H9 (cell line): ENCODE results near the gene PREX1. TPM values are rescaled to one million over a fixed set of nuclear protein-coding genes. Genes with fewer than 3 reads are reported as not detected.

Source experiments
- DNase-seq: peaks from one replicate; pipeline ENCODE4 v3.0.0-alpha.2; 2017
- H2AFZ ChIP-seq: one replicate; pipeline ENCODE4 v1.6.1; 2013; ENCODE audit warnings: mild to moderate bottlenecking, low read length, control low read depth, moderate library complexity
- H2AK5ac ChIP-seq: 2 replicates; pipeline ENCODE4 v1.6.1; 2013; ENCODE audit warnings: low read length, control low read depth, mixed read lengths; ENCODE audit not compliant: insufficient read length
- H2BK120ac ChIP-seq: one replicate; pipeline ENCODE4 v1.6.1; 2013; ENCODE audit warnings: low read depth, mild to moderate bottlenecking, low read length, control low read depth, inconsistent platforms; ENCODE audit not compliant: poor library complexity, severe bottlenecking
- H2BK12ac ChIP-seq: 2 replicates; pipeline ENCODE4 v1.6.1; 2013; ENCODE audit warnings: low read length, control low read depth, mixed read lengths, low read depth; ENCODE audit not compliant: insufficient read length
- H2BK15ac ChIP-seq: 2 replicates; pipeline ENCODE4 v1.6.1; 2013; ENCODE audit warnings: low read depth, low read length, control low read depth
- H2BK20ac ChIP-seq: one replicate; pipeline ENCODE4 v1.6.1; 2013; ENCODE audit warnings: low read depth, mild to moderate bottlenecking, low read length, control low read depth, inconsistent platforms; ENCODE audit not compliant: poor library complexity, severe bottlenecking
- H2BK5ac ChIP-seq: 2 replicates; pipeline ENCODE4 v1.6.1; 2013; ENCODE audit warnings: low read length, control low read depth, mixed read lengths; ENCODE audit not compliant: insufficient read length
- H3K14ac ChIP-seq: 2 replicates; pipeline ENCODE4 v1.6.1; 2013; ENCODE audit warnings: low read length, control low read depth; ENCODE audit not compliant: insufficient read depth
- H3K18ac ChIP-seq: 2 replicates; pipeline ENCODE4 v1.6.1; 2013; ENCODE audit warnings: low read depth, mild to moderate bottlenecking, mixed read lengths, low read length, control low read depth; ENCODE audit not compliant: insufficient read length
- H3K23ac ChIP-seq: 2 replicates; pipeline ENCODE4 v1.6.1; 2013; ENCODE audit warnings: low read length, control low read depth, mixed read lengths, low read depth; ENCODE audit not compliant: insufficient read length
- H3K23me2 ChIP-seq: 2 replicates; pipeline ENCODE4 v1.6.1; 2013; ENCODE audit warnings: low read depth, mild to moderate bottlenecking, mixed read lengths, low read length, control low read depth; ENCODE audit not compliant: insufficient read length, poor library complexity, severe bottlenecking
- H3K27ac ChIP-seq: 2 replicates; pipeline ENCODE4 v1.5.1; 2013; ENCODE audit warnings: low read length, control low read depth, mixed read lengths, low read depth; ENCODE audit not compliant: insufficient read length
- H3K27me3 ChIP-seq: 2 replicates; pipeline ENCODE4 v1.6.1; 2013; ENCODE audit warnings: low read length, control low read depth, inconsistent platforms; ENCODE audit not compliant: insufficient read depth
- H3K4ac ChIP-seq: 2 replicates; pipeline ENCODE4 v1.6.1; 2013; ENCODE audit warnings: low read depth, mild to moderate bottlenecking, control low read depth, inconsistent platforms, low read length, moderate library complexity
- H3K4me1 ChIP-seq: 2 replicates; pipeline ENCODE4 v1.6.1; 2013; ENCODE audit warnings: low read length, control low read depth, inconsistent platforms; ENCODE audit not compliant: insufficient read depth
- H3K4me2 ChIP-seq: 2 replicates; pipeline ENCODE4 v1.6.1; 2013; ENCODE audit warnings: low read length, control low read depth, mixed read lengths; ENCODE audit not compliant: insufficient read length, insufficient read depth
- H3K56ac ChIP-seq: 2 replicates; pipeline ENCODE4 v1.6.1; 2013; ENCODE audit warnings: low read depth, mild to moderate bottlenecking, mixed read lengths, low read length, control low read depth; ENCODE audit not compliant: insufficient read length
- H3K79me1 ChIP-seq: 2 replicates; pipeline ENCODE4 v1.6.1; 2013; ENCODE audit warnings: low read depth, mild to moderate bottlenecking, moderate library complexity, low read length, control low read depth, inconsistent platforms; ENCODE audit not compliant: insufficient read depth, poor library complexity, severe bottlenecking
- H3K79me2 ChIP-seq: 2 replicates; pipeline ENCODE4 v1.6.1; 2013; ENCODE audit warnings: low read length, control low read depth, inconsistent platforms; ENCODE audit not compliant: insufficient read depth
- H3K9ac ChIP-seq: 2 replicates; pipeline ENCODE4 v1.6.1; 2013; ENCODE audit warnings: low read length, control low read depth, mixed read lengths; ENCODE audit not compliant: insufficient read length; ENCODE audit errors: extremely low read depth
- H3K9me3 ChIP-seq: one replicate; pipeline ENCODE4 v1.6.1; 2013; ENCODE audit warnings: low read depth, low read length, inconsistent platforms; ENCODE audit not compliant: control insufficient read depth
- H3T11ph ChIP-seq: one replicate; pipeline ENCODE4 v1.6.1; 2013; ENCODE audit warnings: mild to moderate bottlenecking, low read length, control low read depth, inconsistent platforms
- H4K20me1 ChIP-seq: one replicate; pipeline ENCODE4 v1.6.1; 2013; ENCODE audit not compliant: control insufficient read depth, insufficient read length, insufficient read depth
- H4K5ac ChIP-seq: 2 replicates; pipeline ENCODE4 v1.6.1; 2013; ENCODE audit warnings: low read depth, mild to moderate bottlenecking, mixed read lengths, low read length, control low read depth; ENCODE audit not compliant: insufficient read length
- H4K8ac ChIP-seq: replicated peaks from 2 replicates; pipeline ENCODE4 v1.6.1; 2013; ENCODE audit warnings: low read length, control low read depth, mixed read lengths, low read depth; ENCODE audit not compliant: insufficient read length
- H4K91ac ChIP-seq: 2 replicates; pipeline ENCODE4 v1.6.1; 2013; ENCODE audit warnings: low read depth, mild to moderate bottlenecking, moderate library complexity, mixed read lengths, low read length, control low read depth; ENCODE audit not compliant: insufficient read length
- H3K27ac Mint-ChIP-seq, 3 experiments: 2 replicates in 2 of 3; 3 replicates in 1 of 3; pipeline ENCODE4 v1.8.0; 2020 to 2021; ENCODE audit warnings: mixed read lengths in 3 of 3, mild to moderate bottlenecking in 1 of 3, moderate library complexity in 1 of 3
- H3K27me3 Mint-ChIP-seq: 2 replicates; pipeline ENCODE4 v1.8.0; 2021; ENCODE audit warnings: low read depth, mild to moderate bottlenecking, moderate library complexity, mixed read lengths
- H3K36me3 Mint-ChIP-seq, 3 experiments: 2 replicates in 2 of 3; 3 replicates in 1 of 3; pipeline ENCODE4 v1.8.0; 2020 to 2021; ENCODE audit warnings: low read depth in 3 of 3, mixed read lengths in 3 of 3; ENCODE audit not compliant: insufficient read depth in 1 of 3
- H3K4me1 Mint-ChIP-seq, 2 experiments: 2 replicates each; pipeline ENCODE4 v1.8.0; 2020; ENCODE audit warnings: mixed read lengths in 2 of 2
- H3K4me3 Mint-ChIP-seq, 2 experiments: 2 replicates in 1 of 2; 3 replicates in 1 of 2; pipeline ENCODE4 v1.8.0; 2020 to 2021; ENCODE audit warnings: mild to moderate bottlenecking in 2 of 2, mixed read lengths in 2 of 2, moderate library complexity in 1 of 2
- H3K9me3 Mint-ChIP-seq, 2 experiments: 2 replicates in 1 of 2; 3 replicates in 1 of 2; pipeline ENCODE4 v1.8.0; 2020; ENCODE audit warnings: mild to moderate bottlenecking in 2 of 2, mixed read lengths in 2 of 2, moderate library complexity in 1 of 2
- WGBS: extraction: QIAGEN DNeasy Blood & Tissue Kit; methylation state at CpG from one replicate; pipeline ENCODE4 v1.1.7; 2013; ENCODE audit warnings: missing lambda C conversion rate, low lambda C conversion rate, mixed read lengths; ENCODE audit not compliant: insufficient read length; ENCODE audit errors: extremely low coverage; 5-methylcytosine and 5-hydroxymethylcytosine counted together
- total RNA-seq: library from RNA; stranded (reverse); gene quantifications from 2 replicates; pipeline ENCODE4 v1.2.1, GENCODE V29; 2021
- TF ChIP-seq, protein P1 (sequence below): fragments of 200-600 bp; sonication (generic); conservative IDR thresholded peaks from 3 replicates; pipeline ENCODE4 v1.8.0; 2021; ENCODE audit warnings: antibody characterized with exemption, mild to moderate bottlenecking

The PREX1 gene
- total RNA-seq, 1 experiment from 2014 or later, result 6.6 TPM

DNA sequence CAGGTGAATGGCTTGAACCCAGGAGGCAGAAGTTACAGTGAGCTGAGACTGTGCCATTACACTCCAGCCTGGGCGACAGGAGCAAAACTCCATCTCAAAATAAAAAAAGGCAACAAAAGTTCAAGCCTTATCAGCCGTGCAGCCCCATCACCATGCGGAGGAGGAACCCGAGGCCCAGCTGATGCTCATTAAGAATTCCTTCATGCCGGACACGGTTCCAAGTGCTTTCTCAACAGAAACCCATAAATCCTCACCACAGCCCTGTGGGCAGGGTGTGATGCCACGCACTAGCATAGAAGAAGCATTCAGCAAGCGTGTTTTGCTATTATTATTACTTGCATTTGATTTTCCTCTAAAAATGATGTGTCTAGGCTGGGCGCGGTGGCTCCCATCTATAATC is 56.3 kb downstream of the PREX1 start:
- Histone ChIP-seq H3K4me2 (no peak overlapping the region), H2AK5ac (no peak overlapping the region), H3K9ac (no peak overlapping the region), H4K5ac (no peak overlapping the region), H2BK120ac (no peak overlapping the region), H3K79me2 (no peaks in the 10 kb centered on the region), H3T11ph (no peak overlapping the region), H4K20me1 (no peaks in the 10 kb centered on the region), H3K79me1 (no peaks in the 10 kb centered on the region), H3K23ac (no peak overlapping the region), H2BK12ac (no peak overlapping the region), H2BK15ac (no peak overlapping the region), H3K4me1 (no peaks in the 10 kb centered on the region), H4K8ac (no peak overlapping the region), H3K27ac (no peak overlapping the region), H3K18ac (no peak overlapping the region), H3K56ac (no peak overlapping the region), H3K9me3 (no peaks in the 10 kb centered on the region), H3K27me3 (no peaks in the 10 kb centered on the region), H2BK5ac (no peak overlapping the region), H3K14ac (no peak overlapping the region), H4K91ac (no peak overlapping the region), H2BK20ac (no peak overlapping the region), H2AFZ (no peak overlapping the region), H3K23me2 (no peaks in the 10 kb centered on the region), H3K4ac (no peak overlapping the region)
- DNase-seq, result no peak
- no peak overlapping the region for H3K4me3 Mint-ChIP-seq
- WGBS, result no CpG with 5 or more reads among the region's 10 CpGs
- H3K36me3 Mint-ChIP-seq, result peaks cover 0 to 13% (median 4%) of the 10 kb centered on the region in 3 experiments; a peak in 4 of 7 replicates
- no peaks in the 10 kb centered on the region; the same call in 1 of the 2 replicates for H3K27me3 Mint-ChIP-seq
- peak overlapping the region in 1 of 3 experiments; percentile 41; a peak in 1 of 7 replicates for H3K27ac Mint-ChIP-seq
- TF ChIP-seq, protein P1, sequence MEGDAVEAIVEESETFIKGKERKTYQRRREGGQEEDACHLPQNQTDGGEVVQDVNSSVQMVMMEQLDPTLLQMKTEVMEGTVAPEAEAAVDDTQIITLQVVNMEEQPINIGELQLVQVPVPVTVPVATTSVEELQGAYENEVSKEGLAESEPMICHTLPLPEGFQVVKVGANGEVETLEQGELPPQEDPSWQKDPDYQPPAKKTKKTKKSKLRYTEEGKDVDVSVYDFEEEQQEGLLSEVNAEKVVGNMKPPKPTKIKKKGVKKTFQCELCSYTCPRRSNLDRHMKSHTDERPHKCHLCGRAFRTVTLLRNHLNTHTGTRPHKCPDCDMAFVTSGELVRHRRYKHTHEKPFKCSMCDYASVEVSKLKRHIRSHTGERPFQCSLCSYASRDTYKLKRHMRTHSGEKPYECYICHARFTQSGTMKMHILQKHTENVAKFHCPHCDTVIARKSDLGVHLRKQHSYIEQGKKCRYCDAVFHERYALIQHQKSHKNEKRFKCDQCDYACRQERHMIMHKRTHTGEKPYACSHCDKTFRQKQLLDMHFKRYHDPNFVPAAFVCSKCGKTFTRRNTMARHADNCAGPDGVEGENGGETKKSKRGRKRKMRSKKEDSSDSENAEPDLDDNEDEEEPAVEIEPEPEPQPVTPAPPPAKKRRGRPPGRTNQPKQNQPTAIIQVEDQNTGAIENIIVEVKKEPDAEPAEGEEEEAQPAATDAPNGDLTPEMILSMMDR, result no peak
- peaks cover 20 to 22% of the 10 kb centered on the region in 2 experiments for H3K4me1 Mint-ChIP-seq
- peaks cover 11 to 12% of the 10 kb centered on the region in 2 experiments for H3K9me3 Mint-ChIP-seq
